HL-60/S4 (cell line): ENCODE results near the gene RPS27L.
"Not testable (repeated sequence)": the region's sequence is repeated elsewhere in the genome, so short reads cannot be mapped to it uniquely, and the experiment has no call there.

Experiments used
- in situ Hi-C: fragments of 300-500 bp; cut with MboI; formaldehyde crosslinking; loops from 2 replicates; pipeline ENCODE4 v1.14.3; 2022; ENCODE audit warnings: low sequenced_read_pairs

Gene RPS27L

DNA sequence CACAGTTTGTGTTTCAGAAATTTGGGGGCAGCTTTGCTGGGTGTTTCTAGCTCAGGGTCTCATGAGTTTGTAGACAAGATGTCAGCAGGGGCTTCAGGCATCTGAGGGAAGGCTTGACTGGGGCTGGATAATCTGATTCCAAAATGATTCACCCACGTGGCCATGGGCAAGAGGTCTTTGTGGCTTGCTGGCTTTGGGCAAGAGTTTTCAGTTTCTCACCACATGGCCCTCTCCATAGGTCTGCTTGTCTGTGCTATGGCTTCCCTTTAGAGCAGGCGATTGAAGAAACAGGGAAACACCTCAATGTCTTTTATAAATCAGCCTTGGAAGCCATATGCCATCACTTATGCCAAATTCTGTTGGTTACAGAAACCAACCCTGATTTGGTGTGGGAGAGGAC, 11.9 kb downstream of the RPS27L start:
- in situ Hi-C loops: no loop called here

GRCh38 chr15:63140936-63141335, 16.3 kb downstream of the RPS27L start:
- in situ Hi-C loops: no loop called here

GRCh38 chr15:63136742-63137141, 20.5 kb downstream of the RPS27L start:
- in situ Hi-C loops: no loop called here

- in situ Hi-C loops: no loop called here
Measured at GRCh38 chr15:63135804-63136203, 21.5 kb downstream of the RPS27L start.

GRCh38 chr15:63135281-63135680, 22.0 kb downstream of the RPS27L start:
- in situ Hi-C loops: no loop called here

DNA sequence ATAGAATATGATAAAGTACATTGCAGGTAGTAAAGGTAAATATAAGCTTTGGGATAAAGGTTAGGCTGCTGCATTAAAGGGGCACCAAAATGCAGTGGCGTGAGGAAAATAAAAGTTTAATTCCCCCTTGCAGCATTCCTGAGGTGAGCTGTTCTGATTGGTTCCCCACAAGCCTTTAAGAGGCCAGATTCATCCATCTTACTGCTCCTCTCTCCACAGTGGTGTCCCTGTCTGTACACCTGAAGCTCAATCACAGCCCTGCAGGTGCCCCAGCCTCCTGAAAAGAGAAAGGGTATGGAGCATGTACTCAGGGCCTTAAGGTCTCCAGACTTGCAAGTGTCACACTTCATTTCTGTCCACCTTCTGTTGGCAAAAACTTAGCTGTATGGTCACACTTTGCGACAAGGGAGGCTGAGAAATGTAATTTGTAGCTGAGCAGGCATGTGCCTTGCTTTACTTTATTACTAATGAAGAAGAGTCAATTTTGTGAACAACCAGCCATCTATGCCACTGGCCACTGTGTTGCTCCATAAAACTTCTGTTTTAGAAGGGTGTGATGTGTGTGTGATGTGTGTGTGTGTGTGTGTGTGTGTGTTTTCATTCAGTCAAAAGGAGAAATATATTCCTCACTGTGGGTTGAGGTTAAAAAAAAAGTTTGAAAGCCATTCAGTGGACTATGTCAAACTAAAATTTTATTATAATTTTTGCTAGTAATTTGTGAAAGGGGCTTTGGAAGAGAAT, 22.9 kb downstream of the RPS27L start:
- in situ Hi-C loops: no loop called here

- in situ Hi-C loops: no loop called here
Measured at GRCh38 chr15:63133786-63134185, 23.5 kb downstream of the RPS27L start.

DNA sequence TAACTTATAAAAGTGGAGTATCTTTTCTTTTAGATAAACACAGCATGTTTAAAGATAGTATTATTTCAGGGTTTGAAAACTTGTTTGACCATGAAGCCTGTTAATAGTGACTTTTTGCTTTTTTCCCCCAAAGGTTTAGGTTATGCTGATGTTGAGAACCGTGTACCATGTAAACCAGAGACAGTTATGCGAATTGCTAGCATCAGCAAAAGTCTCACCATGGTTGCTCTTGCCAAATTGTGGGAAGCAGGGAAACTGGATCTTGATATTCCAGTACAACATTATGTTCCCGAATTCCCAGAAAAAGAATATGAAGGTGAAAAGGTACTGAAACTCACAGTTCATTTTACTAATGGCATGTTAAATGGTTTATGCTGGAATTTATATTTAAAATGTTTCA, 30.6 kb downstream of the RPS27L start:
- in situ Hi-C loops: no loop called here

- in situ Hi-C loops: no loop called here
Measured at GRCh38 chr15:63124506-63124905, 32.8 kb downstream of the RPS27L start.

DNA sequence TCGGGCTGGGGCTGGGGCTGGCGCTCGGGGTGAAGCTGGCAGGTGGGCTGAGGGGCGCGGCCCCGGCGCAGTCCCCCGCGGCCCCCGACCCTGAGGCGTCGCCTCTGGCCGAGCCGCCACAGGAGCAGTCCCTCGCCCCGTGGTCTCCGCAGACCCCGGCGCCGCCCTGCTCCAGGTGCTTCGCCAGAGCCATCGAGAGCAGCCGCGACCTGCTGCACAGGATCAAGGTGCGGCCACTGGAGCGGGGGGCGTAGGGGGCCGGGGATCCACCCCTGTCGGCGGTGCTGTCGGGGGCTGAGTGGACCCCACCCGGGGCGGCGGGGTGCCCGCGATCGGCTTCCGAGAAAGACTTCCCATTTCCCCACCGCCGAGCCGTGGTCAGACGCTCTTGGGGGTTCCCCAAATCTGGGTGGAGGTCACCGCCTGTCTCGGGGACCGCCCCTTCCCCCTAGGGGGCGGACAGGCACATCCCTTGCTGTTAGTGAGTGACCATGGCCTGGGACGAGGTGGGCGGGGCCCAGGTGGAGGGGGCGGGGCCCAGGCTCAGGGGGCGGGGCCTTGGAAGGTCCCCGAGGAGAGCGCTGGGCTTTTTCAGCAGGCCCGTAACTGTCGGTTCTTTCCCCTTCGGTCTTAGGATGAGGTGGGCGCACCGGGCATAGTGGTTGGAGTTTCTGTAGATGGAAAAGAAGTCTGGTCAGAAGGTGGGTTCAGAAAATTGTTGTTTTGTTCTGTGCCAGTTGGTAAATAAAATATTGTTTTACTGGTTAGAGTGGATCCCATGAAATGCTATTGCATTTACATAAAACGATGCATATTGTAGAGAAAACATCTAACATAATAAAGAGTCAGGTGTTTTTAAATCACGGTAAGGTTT, 35.0 kb downstream of the RPS27L start:
- in situ Hi-C loops: no loop called here

DNA sequence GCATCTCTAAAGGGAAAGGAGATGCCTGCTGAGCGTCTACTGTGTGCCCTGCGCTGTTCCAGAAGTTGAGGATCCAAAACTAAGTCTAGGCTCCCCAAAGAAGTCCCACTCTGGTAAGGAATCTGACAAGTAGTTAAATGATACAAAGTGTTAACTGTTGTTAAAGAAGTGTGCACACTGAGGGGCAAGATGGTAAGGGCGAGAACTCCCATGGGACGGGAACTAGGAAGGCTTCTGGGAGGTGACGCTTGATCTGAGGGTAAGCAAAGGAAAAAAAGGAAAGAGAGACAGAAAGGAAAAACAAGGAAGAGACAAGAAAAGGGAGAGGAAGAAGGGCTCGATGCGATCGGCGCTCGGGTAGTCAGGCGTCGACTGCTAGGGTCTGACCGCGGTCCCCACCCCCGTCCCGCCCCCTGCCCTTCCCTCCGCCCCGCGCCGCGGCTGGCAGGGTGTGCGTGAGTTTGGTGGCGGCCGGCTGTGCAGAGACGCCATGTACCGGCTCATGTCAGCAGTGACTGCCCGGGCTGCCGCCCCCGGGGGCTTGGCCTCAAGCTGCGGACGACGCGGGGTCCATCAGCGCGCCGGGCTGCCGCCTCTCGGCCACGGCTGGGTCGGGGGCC, 35.8 kb downstream of the RPS27L start, which contains the start of gene LACTB:
Gene LACTB, plus strand, starts transcription at position 480 of the 620 bp plus-strand sequence. Its CDS starts 11 bp downstream, at position 491.
- in situ Hi-C loops: no loop called here

- in situ Hi-C loops: no loop called here
Measured at GRCh38 chr15:63118854-63119253, 38.4 kb downstream of the RPS27L start.

DNA sequence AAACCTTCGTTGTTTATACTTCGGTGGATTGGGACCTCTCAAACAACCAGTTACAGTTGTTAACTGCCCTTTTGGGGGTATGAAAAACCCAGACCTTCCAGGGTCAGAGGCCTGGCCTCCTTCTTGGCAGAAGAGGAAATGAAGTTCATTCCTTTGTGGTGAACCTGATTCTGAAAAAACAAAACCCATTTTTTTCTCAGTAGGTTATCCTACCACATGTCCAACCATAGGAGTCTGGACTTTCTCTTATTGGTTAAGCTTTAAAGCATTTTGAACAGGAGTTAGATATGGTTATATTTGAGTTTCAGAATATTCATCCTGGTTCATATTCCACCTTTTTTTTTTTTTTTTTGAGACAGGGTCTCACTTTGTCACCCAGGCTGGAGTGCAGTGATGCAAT, 42.8 kb downstream of the RPS27L start:
- in situ Hi-C loops: no loop called here

DNA sequence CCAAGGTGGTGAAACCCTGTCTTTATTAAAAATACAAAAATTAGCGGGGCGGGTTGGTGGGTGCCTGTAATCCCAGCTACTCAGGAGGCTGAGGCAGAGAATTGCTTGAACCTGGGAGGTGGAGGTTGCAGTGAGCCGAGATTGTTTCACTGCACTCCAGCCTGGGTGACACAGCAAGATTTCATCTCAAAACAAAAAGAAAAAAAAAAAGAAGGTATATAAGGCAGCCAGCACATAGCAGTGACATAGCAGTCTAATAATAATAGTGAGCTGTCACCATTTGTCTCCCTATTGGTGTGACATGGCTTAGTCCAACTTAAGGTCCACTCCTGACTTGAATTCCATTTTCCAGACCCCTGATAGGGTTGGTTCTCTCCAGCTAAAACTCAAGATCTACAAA, 44.4 kb downstream of the RPS27L start:
- in situ Hi-C loops: no loop called here

DNA sequence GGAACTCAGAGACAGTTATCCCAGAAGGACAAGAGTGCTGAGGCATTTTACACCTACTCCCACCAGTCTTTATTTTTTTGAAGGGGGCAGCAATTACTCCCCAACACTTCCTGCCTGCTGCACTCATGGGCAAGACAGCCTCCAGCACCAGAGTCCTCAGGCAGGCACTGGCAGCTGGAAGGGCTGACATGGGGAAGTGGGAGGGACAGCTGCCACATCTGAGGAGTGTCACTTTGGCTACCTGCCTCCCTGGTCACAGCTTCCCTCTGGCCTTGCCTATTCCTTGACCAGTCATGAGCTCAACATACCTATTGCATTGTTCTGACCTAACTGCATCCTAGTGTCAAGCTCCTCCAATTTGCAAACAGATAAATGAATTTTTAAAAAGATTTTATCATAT, 45.8 kb downstream of the RPS27L start:
- in situ Hi-C loops: no loop called here

- in situ Hi-C loops: no loop called here
Measured at GRCh38 chr15:63110428-63111026, 46.8 kb downstream of the RPS27L start.

DNA sequence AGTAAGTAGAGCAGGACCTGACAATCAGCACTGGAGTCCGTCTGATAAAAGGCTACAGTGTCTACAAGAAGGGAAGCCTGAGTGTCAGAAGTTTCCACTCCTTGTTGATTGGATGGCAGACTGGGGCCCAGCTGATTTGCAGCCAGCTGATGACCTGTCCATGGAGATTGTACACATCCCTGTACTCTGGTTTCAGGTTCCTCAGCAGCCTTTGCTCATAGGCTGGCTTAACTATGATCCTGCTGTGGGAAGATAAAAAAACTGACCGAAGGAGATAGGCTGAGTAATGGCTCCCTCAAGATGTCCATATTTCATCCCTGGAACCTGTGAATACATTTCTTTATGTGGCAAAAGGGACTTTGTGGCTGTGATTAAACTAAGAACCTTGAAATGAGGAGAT, 47.4 kb downstream of the RPS27L start:
- in situ Hi-C loops: no loop called here

DNA sequence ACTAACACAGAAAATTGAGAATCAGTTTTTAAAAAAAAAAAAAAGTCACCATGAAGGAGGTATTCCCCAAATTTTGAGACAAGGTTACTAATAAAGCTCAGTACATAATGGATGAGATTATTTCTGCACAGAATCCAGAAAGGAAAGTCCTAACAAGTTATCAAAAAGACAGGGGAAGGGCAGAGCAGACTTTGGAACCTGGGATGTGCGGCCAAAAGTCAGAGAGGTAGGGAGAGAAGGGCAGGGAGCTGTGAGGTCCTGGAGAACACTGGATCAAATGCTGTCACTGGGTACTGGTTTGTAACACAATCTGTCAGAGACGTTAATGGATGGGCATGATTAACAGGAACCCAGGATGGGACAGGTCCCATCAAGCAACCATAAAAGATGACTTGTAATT, 47.8 kb downstream of the RPS27L start:
- in situ Hi-C loops: no loop called here

DNA sequence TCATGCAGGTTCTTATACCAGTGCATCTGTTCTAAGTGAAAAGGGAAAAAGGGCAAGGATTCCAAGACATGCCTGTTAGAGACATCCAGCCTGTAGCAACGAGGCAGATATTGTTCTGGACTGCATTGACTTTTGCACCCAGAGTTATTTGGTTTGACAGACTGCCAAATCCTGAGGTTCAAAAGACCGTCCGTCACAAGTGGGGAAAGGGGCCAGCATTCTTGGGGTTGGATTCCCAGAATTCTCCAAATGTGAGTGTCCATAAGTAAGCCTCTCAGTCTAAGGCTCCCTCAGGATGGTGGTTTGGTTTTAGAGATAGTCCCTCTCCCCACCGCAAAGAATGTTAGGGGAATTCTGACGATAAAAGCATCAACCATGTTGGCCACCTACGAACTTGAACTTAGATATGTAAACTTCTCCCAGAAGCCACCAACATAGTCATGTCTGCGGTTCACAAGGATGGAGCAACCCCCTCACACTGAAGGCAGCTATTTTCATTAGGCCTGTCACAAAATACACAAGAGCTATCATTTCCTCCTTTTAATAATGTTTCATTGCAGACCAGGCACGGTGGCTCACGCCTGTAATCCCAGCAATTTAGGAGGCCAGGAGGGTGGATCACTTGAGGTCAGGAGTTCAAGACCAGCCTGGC, 49.3 kb downstream of the RPS27L start:
- in situ Hi-C loops: no loop called here

GRCh38 chr15:63105354-63105753, 51.9 kb downstream of the RPS27L start:
- in situ Hi-C loops: not testable (repeated sequence)

- in situ Hi-C loops: no loop called here
Measured at GRCh38 chr15:63104727-63105126, 52.5 kb downstream of the RPS27L start.
